Spleen (tissue), 3 donors: Measurements from ENCODE around the gene MKS1.

Experiments used
- POLR2A ChIP-seq, 3 donors: fragments of 450-650 bp; IDR thresholded peaks; one replicate each; pipeline ENCODE4 v1.5.1; 2017; ENCODE audit warnings: antibody characterized with exemption in 3 of 3, mild to moderate bottlenecking in 1 of 3
- POLR2AphosphoS5 ChIP-seq, 3 donors: sonication (generic); formaldehyde crosslinking; IDR thresholded peaks; one replicate each; pipeline ENCODE4 v1.5.1; 2017; ENCODE audit warnings: antibody characterized with exemption in 3 of 3

- no peak for TF ChIP-seq POLR2A (IDR thresholded peaks at IDR 0.05)
- TF ChIP-seq POLR2AphosphoS5 (IDR thresholded peaks at IDR 0.05), result no peak
Measured at GRCh38 chr17:58204796-58205195, 14.3 kb downstream of the MKS1 start.
